Brain microvascular endothelial cell (primary cell): ENCODE measurements around the gene IL15RA.

Experiments
- DNase-seq: peaks from one replicate; pipeline ENCODE4 v3.0.0-alpha.2; 2020
- H3K27ac ChIP-seq: fragments of 250-450 bp; sonication (Bioruptor Pico); 2 replicates; pipeline ENCODE4 v1.5.1; 2020; ENCODE audit warnings: mild to moderate bottlenecking, moderate library complexity
- H3K27me3 ChIP-seq: fragments of 250-450 bp; sonication (Bioruptor Pico); replicated peaks from 2 replicates; pipeline ENCODE4 v1.5.1; 2020; ENCODE audit warnings: mild to moderate bottlenecking
- H3K36me3 ChIP-seq: fragments of 250-450 bp; sonication (Bioruptor Pico); replicated peaks from 2 replicates; pipeline ENCODE4 v1.5.1; 2020; ENCODE audit warnings: mild to moderate bottlenecking
- H3K4me3 ChIP-seq: 2 replicates; pipeline ENCODE4 v1.5.1; 2011; ENCODE audit warnings: low read depth, mild to moderate bottlenecking, control low read depth, low read length, moderate library complexity
- CTCF ChIP-seq: IDR thresholded peaks from 2 replicates; pipeline ENCODE4 v1.5.1; 2011; ENCODE audit warnings: low read depth, mild to moderate bottlenecking, moderate library complexity, low read length, control low read depth, inconsistent platforms; ENCODE audit errors: missing control alignments
- in situ Hi-C: cut with HindIII; loops from 2 replicates; pipeline ENCODE4 v1.10.0; 2017; ENCODE audit warnings: low sequenced_read_pairs, low pct_ligation_motif_present

The IL15RA gene

GRCh38 chr10:5971315-5971832, 6.0 kb downstream of the IL15RA start:
- Histone ChIP-seq H3K27ac (no peak overlapping the region), H3K36me3 (no peaks in the 10 kb centered on the region), H3K27me3 (no peaks in the 10 kb centered on the region), H3K4me3 (no peak overlapping the region)
- DNase-seq, result no peak
- no peak for TF ChIP-seq CTCF
- in situ Hi-C loops, result no loop called here

GRCh38 chr10:5970527-5970926, 6.8 kb downstream of the IL15RA start:
- in situ Hi-C loops, result no loop called here
- no peaks in the 10 kb centered on the region for H3K27me3 ChIP-seq
- no peak overlapping the region for H3K4me3 ChIP-seq
- H3K36me3 ChIP-seq, result no peaks in the 10 kb centered on the region
- H3K27ac ChIP-seq, result no peak overlapping the region
- TF ChIP-seq CTCF, result no peak
- no peak for DNase-seq

GRCh38 chr10:5970066-5970465, 7.3 kb downstream of the IL15RA start:
- in situ Hi-C loops, result no loop called here
- DNase-seq, result no peak
- Histone ChIP-seq H3K36me3 (no peaks in the 10 kb centered on the region), H3K27ac (no peak overlapping the region), H3K27me3 (no peaks in the 10 kb centered on the region), H3K4me3 (no peak overlapping the region)
- no peak for TF ChIP-seq CTCF

- no peak overlapping the region for H3K27ac ChIP-seq
- H3K4me3 ChIP-seq, result no peak overlapping the region
- in situ Hi-C loops, result no loop called here
- no peak for TF ChIP-seq CTCF
- H3K27me3 ChIP-seq, result no peaks in the 10 kb centered on the region
- DNase-seq, result no peak
- no peaks in the 10 kb centered on the region for H3K36me3 ChIP-seq
Observed at GRCh38 chr10:5968681-5969453, 8.5 kb downstream of the IL15RA start.

GRCh38 chr10:5968037-5968680, 9.2 kb downstream of the IL15RA start:
- Histone ChIP-seq H3K27ac (no peak overlapping the region), H3K27me3 (no peaks in the 10 kb centered on the region), H3K4me3 (no peak overlapping the region), H3K36me3 (no peaks in the 10 kb centered on the region)
- DNase-seq, result no peak
- in situ Hi-C loops, result no loop called here
- no peak for TF ChIP-seq CTCF
